Measurements from ENCODE around the gene ITGB1BP2. TPM values are rescaled to one million over a fixed set of nuclear protein-coding genes. Genes with fewer than 3 reads are reported as not detected.
"Not testable (repeated sequence)": the region's sequence is repeated elsewhere in the genome, so short reads cannot be mapped to it uniquely, and the experiment has no call there.

The ITGB1BP2 gene
- polyA plus RNA-seq, 1 donor: 142 TPM

- DNase-seq (ENCODE audit: low read depth): no peak
Measured at GRCh38 chrX:71302461-71303213, 1.1 kb downstream of the ITGB1BP2 start.

DNA sequence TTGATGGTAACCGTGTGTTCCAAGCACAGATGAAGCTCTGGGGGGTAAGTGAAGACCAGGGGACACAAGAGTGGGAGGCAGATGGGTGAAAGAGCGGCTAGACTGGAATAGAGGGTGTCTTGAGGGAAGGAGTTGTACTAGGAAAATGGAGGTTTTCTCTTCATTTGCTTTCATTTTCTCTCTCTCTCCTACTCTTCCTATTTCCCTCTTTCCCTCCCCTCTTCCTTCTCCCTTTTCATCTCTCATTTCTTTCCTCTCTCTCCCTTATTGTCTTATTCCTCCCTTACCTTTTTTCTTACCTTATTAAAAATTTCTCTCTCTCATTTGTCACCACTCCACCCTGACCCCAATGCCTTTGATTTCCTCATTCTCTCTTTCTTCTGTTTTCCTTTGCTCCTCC is 3.0 kb downstream of the ITGB1BP2 start:
- DNase-seq (ENCODE audit: low read depth): no peak

DNA sequence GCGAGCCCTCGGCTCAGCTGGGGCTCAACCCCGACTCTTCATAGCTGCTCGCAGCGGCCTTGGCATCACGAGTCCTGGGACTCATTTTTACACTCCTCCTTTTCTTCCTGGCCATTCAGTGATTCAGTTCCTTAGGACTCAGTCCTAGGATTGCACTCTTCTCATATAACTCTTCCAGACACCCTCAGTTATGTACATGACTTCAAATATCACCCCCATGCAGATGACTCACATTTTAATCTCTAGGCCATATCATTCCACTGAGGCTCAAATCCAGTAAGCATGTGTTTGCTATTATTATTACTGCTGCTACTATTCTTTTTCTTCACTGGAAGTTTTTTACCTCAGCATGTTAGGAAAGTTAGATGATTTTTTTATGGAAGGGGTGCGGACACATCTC is 14.4 kb downstream of the ITGB1BP2 start:
- DNase-seq (ENCODE audit: low read depth): no peak

DNA sequence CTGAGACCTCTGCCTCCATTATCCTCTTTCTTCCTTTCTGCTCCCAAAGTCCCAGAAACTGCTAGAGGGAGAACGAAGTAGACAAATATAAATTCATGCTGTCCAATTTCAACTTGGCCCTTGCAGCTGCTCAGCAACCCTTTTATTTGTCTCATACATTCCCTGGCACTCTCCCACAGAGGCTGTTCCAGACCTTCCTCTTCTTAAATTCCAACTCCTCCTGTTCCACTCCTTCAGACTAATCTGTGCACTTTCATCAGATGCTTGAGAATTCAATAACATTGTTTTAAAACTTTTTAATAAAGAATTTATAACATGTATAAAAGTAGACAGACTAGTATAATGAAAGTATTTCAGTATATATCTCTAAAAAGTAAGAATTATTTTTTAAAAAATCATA is 15.4 kb downstream of the ITGB1BP2 start:
- not testable (repeated sequence) for DNase-seq (ENCODE audit: low read depth)

GRCh38 chrX:71320126-71320525 is 18.6 kb downstream of the ITGB1BP2 start:
- DNase-seq (ENCODE audit: low read depth): no peak

GRCh38 chrX:71321731-71322130 is 20.2 kb downstream of the ITGB1BP2 start:
- no peak for DNase-seq (ENCODE audit: low read depth)

GRCh38 chrX:71324452-71324851 is 22.9 kb downstream of the ITGB1BP2 start:
- DNase-seq (ENCODE audit: low read depth): not testable (repeated sequence)

GRCh38 chrX:71326394-71326793 is 24.8 kb downstream of the ITGB1BP2 start:
- DNase-seq (ENCODE audit: low read depth): no peak

GRCh38 chrX:71349151-71349665 is 47.7 kb downstream of the ITGB1BP2 start:
- DNase-seq (ENCODE audit: low read depth): not testable (repeated sequence)

DNA sequence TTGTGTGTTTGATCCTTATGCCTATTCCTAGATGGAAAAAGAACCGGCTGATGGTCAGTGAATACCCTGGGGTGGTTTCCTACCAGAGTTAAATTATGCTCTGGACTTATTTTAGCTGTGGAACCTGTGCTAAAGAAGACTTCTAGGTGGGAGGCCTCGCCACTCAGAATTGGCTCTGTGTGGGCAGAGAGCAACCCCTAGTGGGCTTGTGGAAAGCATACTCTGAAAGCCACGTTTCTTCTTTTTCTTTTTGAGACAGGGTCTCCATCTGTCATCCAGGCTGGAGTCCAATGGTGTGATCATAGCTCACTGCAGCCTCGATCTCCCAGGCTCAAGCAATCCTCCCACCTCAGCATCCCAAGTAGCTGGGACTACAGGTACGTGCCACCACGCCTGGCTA is 48.3 kb downstream of the ITGB1BP2 start:
- DNase-seq (ENCODE audit: low read depth): not testable (repeated sequence)

DNA sequence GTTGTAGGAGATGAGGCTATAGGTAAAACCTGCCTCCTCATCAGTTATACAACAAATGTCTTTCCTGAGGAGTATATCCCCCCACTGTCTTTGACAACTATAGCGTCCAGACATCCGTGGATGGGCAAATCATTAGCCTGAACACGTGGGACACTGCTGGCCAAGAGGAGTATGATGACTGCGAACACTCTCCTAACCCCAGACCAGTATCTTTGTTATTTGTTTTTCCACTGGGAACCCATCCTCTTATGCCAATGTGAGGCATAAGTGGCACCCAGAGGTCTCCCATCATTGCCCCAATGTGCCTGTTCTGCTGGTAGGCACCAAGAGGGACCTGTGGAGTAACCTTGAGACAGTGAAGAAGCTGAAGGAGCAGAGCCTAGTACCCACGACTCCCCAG is 50.9 kb downstream of the ITGB1BP2 start:
- DNase-seq (ENCODE audit: low read depth): not testable (repeated sequence)

Other genes starting within 250 kb of the ITGB1BP2 start
- 48.6 TPM for gene SNX12, start 233.4 kb upstream of the ITGB1BP2 start, polyA plus RNA-seq (ENCODE audit: insufficient read length)
- 41.0 TPM for gene FOXO4, start 205.9 kb upstream of the ITGB1BP2 start, polyA plus RNA-seq (ENCODE audit: insufficient read length)
- gene CXorf65, start 195.0 kb upstream of the ITGB1BP2 start, polyA plus RNA-seq (ENCODE audit: insufficient read length): 0.54 TPM
- gene IL2RG, start 190.2 kb upstream of the ITGB1BP2 start, polyA plus RNA-seq (ENCODE audit: insufficient read length): 1.5 TPM
- gene MED12, start 183.2 kb upstream of the ITGB1BP2 start, polyA plus RNA-seq (ENCODE audit: insufficient read length): 44.2 TPM
- 2.9 TPM for gene NLGN3, start 156.9 kb upstream of the ITGB1BP2 start, polyA plus RNA-seq (ENCODE audit: insufficient read length)
- not detected for gene GJB1, start 78.5 kb upstream of the ITGB1BP2 start, polyA plus RNA-seq (ENCODE audit: insufficient read length)
- 18.0 TPM for gene ZMYM3, start 47.6 kb upstream of the ITGB1BP2 start, polyA plus RNA-seq (ENCODE audit: insufficient read length)
- gene NONO, start 18.1 kb upstream of the ITGB1BP2 start, polyA plus RNA-seq (ENCODE audit: insufficient read length): 300 TPM
- gene TAF1, start 64.6 kb downstream of the ITGB1BP2 start, polyA plus RNA-seq (ENCODE audit: insufficient read length): 25.0 TPM
- gene OGT, start 231.4 kb downstream of the ITGB1BP2 start, polyA plus RNA-seq (ENCODE audit: insufficient read length): 145 TPM